Neural cell (in vitro differentiated cells): Measurements from ENCODE around the gene GPC5. TPM values are rescaled to one million over a fixed set of nuclear protein-coding genes. Genes with fewer than 3 reads are reported as not detected.

ENCODE experiments used
- H2AFZ ChIP-seq: fragments of 200-600, 300-800 bp; sonication (generic), shearing (Covaris generic); 2 replicates; pipeline ENCODE4 v1.6.0; 2014; ENCODE audit warnings: low read depth, mild to moderate bottlenecking, antibody characterized with exemption, low read length, moderate library complexity
- H3F3A ChIP-seq: fragments of 200-600 bp; shearing (Covaris generic); 2 replicates; pipeline ENCODE4 v1.6.1; 2016; ENCODE audit warnings: mild to moderate bottlenecking, moderate library complexity, mixed read lengths, antibody characterized with exemption, low read length; ENCODE audit not compliant: insufficient read depth, poor library complexity, severe bottlenecking
- H3K27ac ChIP-seq: fragments of 200-600, 300-800 bp; sonication (generic), shearing (Covaris generic); 2 replicates; pipeline ENCODE4 v1.5.1; 2014; ENCODE audit warnings: mild to moderate bottlenecking, low read length, moderate library complexity
- H3K27me3 ChIP-seq: fragments of 300-800, 200-600 bp; sonication (generic), shearing (Covaris generic); 2 replicates; pipeline ENCODE4 v1.6.0; 2014; ENCODE audit warnings: mild to moderate bottlenecking, low read depth, low read length, moderate library complexity; ENCODE audit not compliant: insufficient read depth
- H3K36me3 ChIP-seq: fragments of 300-800, 200-600 bp; sonication (generic), shearing (Covaris generic); 2 replicates; pipeline ENCODE4 v1.5.1; 2014; ENCODE audit warnings: mild to moderate bottlenecking, antibody characterized with exemption, low read length, moderate library complexity; ENCODE audit not compliant: insufficient read depth
- H3K4me2 ChIP-seq: fragments of 300-800, 200-600 bp; sonication (generic), shearing (Covaris generic); 2 replicates; pipeline ENCODE4 v1.6.0; 2014; ENCODE audit warnings: mild to moderate bottlenecking, low read length
- H3K4me3 ChIP-seq: fragments of 300-800, 200-600 bp; sonication (generic), shearing (Covaris generic); 2 replicates; pipeline ENCODE4 v1.5.1; 2014; ENCODE audit warnings: mild to moderate bottlenecking, low read length, moderate library complexity
- H3K79me2 ChIP-seq: fragments of 200-600 bp; shearing (Covaris generic); replicated peaks from 2 replicates; pipeline ENCODE4 v1.6.0; 2014; ENCODE audit warnings: mild to moderate bottlenecking, low read length, moderate library complexity; ENCODE audit not compliant: insufficient read depth
- H3K9ac ChIP-seq: fragments of 300-800, 200-600 bp; sonication (generic), shearing (Covaris generic); 2 replicates; pipeline ENCODE4 v1.6.1; 2016; ENCODE audit warnings: mild to moderate bottlenecking, low read length, mixed read lengths
- H3K9me2 ChIP-seq: fragments of 200-600 bp; shearing (Covaris generic); 2 replicates; pipeline ENCODE4 v1.6.1; 2016; ENCODE audit warnings: mild to moderate bottlenecking, low read length, mixed read lengths; ENCODE audit not compliant: insufficient read depth
- H3K9me3 ChIP-seq: fragments of 200-600, 300-800 bp; sonication (generic), shearing (Covaris generic); 2 replicates; pipeline ENCODE4 v1.6.1; 2016; ENCODE audit warnings: mild to moderate bottlenecking, mixed run types, low read length, moderate library complexity, mixed read lengths
- H4K20me1 ChIP-seq: fragments of 200-600 bp; shearing (Covaris generic); 2 replicates; pipeline ENCODE4 v1.6.1; 2016; ENCODE audit warnings: mild to moderate bottlenecking, mixed run types; ENCODE audit not compliant: insufficient read depth
- EP300 ChIP-seq: fragments of 450-650 bp; conservative IDR thresholded peaks from 2 replicates; pipeline ENCODE4 v1.6.1; 2014; ENCODE audit warnings: antibody characterized with exemption, mild to moderate bottlenecking, moderate library complexity; ENCODE audit not compliant: poor library complexity, severe bottlenecking
- EZH2 ChIP-seq: fragments of 200-600, 300-800 bp; shearing (Covaris generic), sonication (generic); IDR thresholded peaks from 2 replicates; pipeline ENCODE4 v1.6.1; 2014; ENCODE audit warnings: antibody characterized with exemption, low read length, borderline replicate concordance, mild to moderate bottlenecking; ENCODE audit not compliant: insufficient read depth, poor library complexity, severe bottlenecking
- MXI1 ChIP-seq: fragments of 450-650 bp; conservative IDR thresholded peaks from 2 replicates; pipeline ENCODE4 v1.6.1; 2014; ENCODE audit warnings: antibody characterized with exemption, mild to moderate bottlenecking; ENCODE audit not compliant: poor library complexity, severe bottlenecking
- POLR2AphosphoS5 ChIP-seq: IDR thresholded peaks from 2 replicates; pipeline ENCODE4 v1.6.1; 2012
- RAD21 ChIP-seq: fragments of 450-650 bp; conservative IDR thresholded peaks from 2 replicates; pipeline ENCODE4 v1.6.1; 2014; ENCODE audit warnings: antibody characterized with exemption, mild to moderate bottlenecking, moderate library complexity
- SMC3 ChIP-seq: fragments of 450-650 bp; conservative IDR thresholded peaks from 2 replicates; pipeline ENCODE4 v1.6.1; 2014; ENCODE audit warnings: antibody characterized with exemption, mild to moderate bottlenecking, moderate library complexity; ENCODE audit not compliant: poor library complexity
- TAF1 ChIP-seq: IDR thresholded peaks from 2 replicates; pipeline ENCODE4 v1.6.1; 2012; ENCODE audit warnings: low read depth
- polyA plus RNA-seq: library from polyadenylated mRNA; depleted of rRNA; stranded (reverse); fragments of >200 nt; gene quantifications from 2 replicates; pipeline ENCODE4 v1.2.3, GENCODE V29; 2014
- TF ChIP-seq, protein P1 (sequence below): fragments of 450-650 bp; IDR thresholded peaks from 2 replicates; pipeline ENCODE4 v1.5.1; 2014; ENCODE audit warnings: antibody characterized with exemption, mild to moderate bottlenecking, moderate library complexity; ENCODE audit not compliant: poor library complexity, severe bottlenecking
- TF ChIP-seq, protein P2 (sequence below): IDR thresholded peaks from 2 replicates; pipeline ENCODE4 v1.6.1; 2012; ENCODE audit warnings: borderline replicate concordance

Gene GPC5
- polyA plus RNA-seq, 1 donor from 2014 or later = 5.0 TPM

DNA sequence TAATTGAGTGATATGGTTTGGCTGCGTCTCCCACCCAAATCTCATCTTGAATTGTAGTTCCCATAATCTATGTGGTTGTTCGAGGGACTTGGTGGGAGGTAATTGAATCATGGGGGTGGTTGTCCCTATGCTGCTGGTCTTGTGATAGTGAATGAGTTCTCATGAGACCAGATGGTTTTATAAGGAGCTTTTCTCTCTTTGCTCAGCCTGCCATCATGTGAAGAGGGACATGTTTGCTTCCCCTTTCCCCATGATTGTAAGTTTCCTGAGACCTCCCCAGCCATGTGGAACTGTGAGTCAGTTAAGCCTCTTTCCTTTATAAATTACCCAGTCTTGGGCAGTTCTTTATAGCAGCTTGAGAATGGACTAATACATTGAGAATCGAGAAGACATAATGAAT is 480.1 kb downstream of the GPC5 start:
- no peak overlapping the region for H3K4me2 ChIP-seq
- no peak overlapping the region for H3K9ac ChIP-seq
- no peaks in the 10 kb centered on the region for H3F3A ChIP-seq
- no peaks in the 10 kb centered on the region for H3K9me2 ChIP-seq
- H3K9me3 ChIP-seq = no peaks in the 10 kb centered on the region
- no peaks in the 10 kb centered on the region for H3K79me2 ChIP-seq
- H2AFZ ChIP-seq = no peak overlapping the region
- H3K4me3 ChIP-seq = no peak overlapping the region
- no peaks in the 10 kb centered on the region for H3K36me3 ChIP-seq
- H3K27me3 ChIP-seq = no peaks in the 10 kb centered on the region
- no peak overlapping the region for H3K27ac ChIP-seq
- no peaks in the 10 kb centered on the region for H4K20me1 ChIP-seq
- TF ChIP-seq SMC3 = no peak
- TF ChIP-seq, protein P1, sequence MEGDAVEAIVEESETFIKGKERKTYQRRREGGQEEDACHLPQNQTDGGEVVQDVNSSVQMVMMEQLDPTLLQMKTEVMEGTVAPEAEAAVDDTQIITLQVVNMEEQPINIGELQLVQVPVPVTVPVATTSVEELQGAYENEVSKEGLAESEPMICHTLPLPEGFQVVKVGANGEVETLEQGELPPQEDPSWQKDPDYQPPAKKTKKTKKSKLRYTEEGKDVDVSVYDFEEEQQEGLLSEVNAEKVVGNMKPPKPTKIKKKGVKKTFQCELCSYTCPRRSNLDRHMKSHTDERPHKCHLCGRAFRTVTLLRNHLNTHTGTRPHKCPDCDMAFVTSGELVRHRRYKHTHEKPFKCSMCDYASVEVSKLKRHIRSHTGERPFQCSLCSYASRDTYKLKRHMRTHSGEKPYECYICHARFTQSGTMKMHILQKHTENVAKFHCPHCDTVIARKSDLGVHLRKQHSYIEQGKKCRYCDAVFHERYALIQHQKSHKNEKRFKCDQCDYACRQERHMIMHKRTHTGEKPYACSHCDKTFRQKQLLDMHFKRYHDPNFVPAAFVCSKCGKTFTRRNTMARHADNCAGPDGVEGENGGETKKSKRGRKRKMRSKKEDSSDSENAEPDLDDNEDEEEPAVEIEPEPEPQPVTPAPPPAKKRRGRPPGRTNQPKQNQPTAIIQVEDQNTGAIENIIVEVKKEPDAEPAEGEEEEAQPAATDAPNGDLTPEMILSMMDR = no peak
- TF ChIP-seq, protein P2, sequence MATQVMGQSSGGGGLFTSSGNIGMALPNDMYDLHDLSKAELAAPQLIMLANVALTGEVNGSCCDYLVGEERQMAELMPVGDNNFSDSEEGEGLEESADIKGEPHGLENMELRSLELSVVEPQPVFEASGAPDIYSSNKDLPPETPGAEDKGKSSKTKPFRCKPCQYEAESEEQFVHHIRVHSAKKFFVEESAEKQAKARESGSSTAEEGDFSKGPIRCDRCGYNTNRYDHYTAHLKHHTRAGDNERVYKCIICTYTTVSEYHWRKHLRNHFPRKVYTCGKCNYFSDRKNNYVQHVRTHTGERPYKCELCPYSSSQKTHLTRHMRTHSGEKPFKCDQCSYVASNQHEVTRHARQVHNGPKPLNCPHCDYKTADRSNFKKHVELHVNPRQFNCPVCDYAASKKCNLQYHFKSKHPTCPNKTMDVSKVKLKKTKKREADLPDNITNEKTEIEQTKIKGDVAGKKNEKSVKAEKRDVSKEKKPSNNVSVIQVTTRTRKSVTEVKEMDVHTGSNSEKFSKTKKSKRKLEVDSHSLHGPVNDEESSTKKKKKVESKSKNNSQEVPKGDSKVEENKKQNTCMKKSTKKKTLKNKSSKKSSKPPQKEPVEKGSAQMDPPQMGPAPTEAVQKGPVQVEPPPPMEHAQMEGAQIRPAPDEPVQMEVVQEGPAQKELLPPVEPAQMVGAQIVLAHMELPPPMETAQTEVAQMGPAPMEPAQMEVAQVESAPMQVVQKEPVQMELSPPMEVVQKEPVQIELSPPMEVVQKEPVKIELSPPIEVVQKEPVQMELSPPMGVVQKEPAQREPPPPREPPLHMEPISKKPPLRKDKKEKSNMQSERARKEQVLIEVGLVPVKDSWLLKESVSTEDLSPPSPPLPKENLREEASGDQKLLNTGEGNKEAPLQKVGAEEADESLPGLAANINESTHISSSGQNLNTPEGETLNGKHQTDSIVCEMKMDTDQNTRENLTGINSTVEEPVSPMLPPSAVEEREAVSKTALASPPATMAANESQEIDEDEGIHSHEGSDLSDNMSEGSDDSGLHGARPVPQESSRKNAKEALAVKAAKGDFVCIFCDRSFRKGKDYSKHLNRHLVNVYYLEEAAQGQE = no peak
- TF ChIP-seq POLR2AphosphoS5 = no peak
- TF ChIP-seq TAF1 = no peak
- no peak for TF ChIP-seq RAD21
- TF ChIP-seq EP300 = no peak
- TF ChIP-seq EZH2 = no peak
- TF ChIP-seq MXI1 = no peak

DNA sequence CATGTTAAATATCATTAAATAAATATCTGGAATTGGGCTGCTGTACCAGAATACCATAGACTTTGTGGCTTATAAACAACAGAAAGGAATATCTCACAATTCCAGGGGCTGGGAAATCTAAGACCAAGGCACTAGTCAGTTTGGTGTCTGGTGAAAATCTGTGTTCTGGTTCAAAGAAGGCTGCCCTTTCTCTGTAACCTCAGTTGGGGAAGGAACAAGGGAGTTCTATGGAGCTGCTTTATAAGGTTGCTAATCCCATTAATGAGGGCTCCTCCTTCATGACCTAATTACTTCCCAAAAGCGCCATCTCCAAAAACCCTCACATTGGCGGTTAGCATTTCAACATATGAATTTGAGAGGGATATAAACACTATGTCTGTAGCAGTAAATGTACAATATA is 480.9 kb downstream of the GPC5 start:
- Histone ChIP-seq H2AFZ (no peak overlapping the region), H3K27ac (no peak overlapping the region), H3K9ac (no peak overlapping the region), H3K79me2 (no peaks in the 10 kb centered on the region), H3K27me3 (no peaks in the 10 kb centered on the region), H3K36me3 (no peaks in the 10 kb centered on the region), H4K20me1 (no peaks in the 10 kb centered on the region), H3K4me3 (no peak overlapping the region), H3K4me2 (no peak overlapping the region), H3K9me2 (no peaks in the 10 kb centered on the region), H3K9me3 (no peaks in the 10 kb centered on the region), H3F3A (no peaks in the 10 kb centered on the region)
- TF ChIP-seq MXI1 = no peak
- no peak for TF ChIP-seq POLR2AphosphoS5
- TF ChIP-seq RAD21 = no peak
- no peak for TF ChIP-seq EZH2

DNA sequence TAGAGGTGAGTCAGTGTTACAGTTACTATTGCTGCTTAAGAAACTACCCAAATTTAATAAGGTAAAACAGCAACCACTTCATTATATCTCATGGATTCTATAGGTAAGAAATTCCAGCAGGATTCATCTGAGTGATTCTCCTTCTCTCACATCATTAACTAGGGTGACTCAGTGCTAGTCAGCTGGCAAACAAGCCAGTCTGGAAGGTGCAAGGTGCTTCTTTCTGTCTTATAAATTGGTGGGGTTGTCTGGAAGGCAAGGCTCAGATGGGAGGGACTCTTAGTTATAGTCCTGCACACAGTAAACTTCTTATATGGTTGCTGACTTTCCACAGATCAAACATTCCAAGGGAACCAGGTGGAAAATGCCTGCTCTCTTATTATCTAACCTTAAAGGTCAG is 484.5 kb downstream of the GPC5 start:
- Histone ChIP-seq H3F3A (no peaks in the 10 kb centered on the region), H3K27ac (no peak overlapping the region), H3K36me3 (no peaks in the 10 kb centered on the region), H4K20me1 (no peaks in the 10 kb centered on the region), H3K4me3 (no peak overlapping the region), H3K27me3 (no peaks in the 10 kb centered on the region), H3K79me2 (no peaks in the 10 kb centered on the region), H3K9ac (no peak overlapping the region), H3K9me2 (no peaks in the 10 kb centered on the region), H3K4me2 (no peak overlapping the region), H2AFZ (no peak overlapping the region), H3K9me3 (no peaks in the 10 kb centered on the region)
- no peak for TF ChIP-seq SMC3
- TF ChIP-seq EP300 = no peak
- no peak for TF ChIP-seq MXI1
- no peak for TF ChIP-seq RAD21
- TF ChIP-seq, protein P2 = no peak
- TF ChIP-seq, protein P1 = no peak
- no peak for TF ChIP-seq POLR2AphosphoS5
- TF ChIP-seq TAF1 = no peak
- TF ChIP-seq EZH2 = no peak
